HG03571 (cell line): ENCODE data around the gene ZDHHC20.

Experiments used
- ATAC-seq: cut with Tn5 transposase; IDR thresholded peaks from one replicate; pipeline ENCODE4 v1.9.1; 2021; ENCODE audit not compliant: unreplicated experiment

The ZDHHC20 gene

DNA sequence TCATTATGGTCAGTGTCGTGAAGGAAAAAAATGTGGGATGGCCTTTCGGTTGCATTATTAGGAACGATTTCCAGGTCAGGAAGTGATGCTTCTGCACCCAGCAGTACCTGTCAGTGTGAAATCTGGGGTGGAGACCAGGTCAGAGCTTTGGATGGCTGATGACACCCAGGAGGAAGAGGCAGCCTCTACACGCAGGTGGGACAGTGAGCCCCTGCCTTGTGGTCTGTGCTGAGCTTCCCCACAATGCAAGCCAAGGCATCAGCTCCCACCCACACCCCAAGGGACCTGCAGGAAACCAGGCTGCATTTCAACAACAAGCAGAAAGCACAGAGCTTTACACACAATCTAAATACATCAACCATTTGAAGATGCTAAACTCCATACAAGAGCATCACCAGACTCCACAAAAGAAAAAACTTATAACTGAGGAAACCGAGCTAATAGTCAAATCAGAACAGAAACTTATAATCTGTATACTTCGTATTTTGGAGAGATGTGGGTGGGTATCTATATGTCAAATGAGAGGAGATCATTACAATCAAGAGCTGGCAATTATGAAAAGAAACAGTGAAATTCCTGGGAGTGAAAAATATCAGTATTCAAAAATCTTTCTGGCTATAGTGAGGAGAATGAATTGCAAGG, 130.1 kb downstream of the ZDHHC20 start:
- ATAC-seq: no peak

DNA sequence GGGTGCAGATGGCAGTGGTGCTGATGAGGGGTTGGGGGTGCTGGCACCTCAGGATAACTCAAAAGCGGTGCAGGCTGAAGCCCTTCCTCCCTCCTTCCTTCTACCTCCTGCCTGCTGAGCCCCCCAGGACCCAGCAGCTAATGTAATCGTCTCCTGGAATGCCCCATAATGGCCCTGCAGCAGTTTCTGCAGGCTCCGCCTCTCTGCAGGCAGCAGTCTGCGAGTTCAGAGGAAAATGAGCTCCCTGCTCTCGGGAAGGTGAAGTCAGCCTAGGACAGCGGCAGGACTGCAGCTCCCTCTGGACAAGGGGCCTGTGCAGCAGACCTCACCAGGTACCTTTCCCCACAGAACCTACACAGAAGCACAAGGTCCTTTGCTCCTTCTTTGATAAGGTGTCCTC, 130.9 kb downstream of the ZDHHC20 start:
- no peak for ATAC-seq

DNA sequence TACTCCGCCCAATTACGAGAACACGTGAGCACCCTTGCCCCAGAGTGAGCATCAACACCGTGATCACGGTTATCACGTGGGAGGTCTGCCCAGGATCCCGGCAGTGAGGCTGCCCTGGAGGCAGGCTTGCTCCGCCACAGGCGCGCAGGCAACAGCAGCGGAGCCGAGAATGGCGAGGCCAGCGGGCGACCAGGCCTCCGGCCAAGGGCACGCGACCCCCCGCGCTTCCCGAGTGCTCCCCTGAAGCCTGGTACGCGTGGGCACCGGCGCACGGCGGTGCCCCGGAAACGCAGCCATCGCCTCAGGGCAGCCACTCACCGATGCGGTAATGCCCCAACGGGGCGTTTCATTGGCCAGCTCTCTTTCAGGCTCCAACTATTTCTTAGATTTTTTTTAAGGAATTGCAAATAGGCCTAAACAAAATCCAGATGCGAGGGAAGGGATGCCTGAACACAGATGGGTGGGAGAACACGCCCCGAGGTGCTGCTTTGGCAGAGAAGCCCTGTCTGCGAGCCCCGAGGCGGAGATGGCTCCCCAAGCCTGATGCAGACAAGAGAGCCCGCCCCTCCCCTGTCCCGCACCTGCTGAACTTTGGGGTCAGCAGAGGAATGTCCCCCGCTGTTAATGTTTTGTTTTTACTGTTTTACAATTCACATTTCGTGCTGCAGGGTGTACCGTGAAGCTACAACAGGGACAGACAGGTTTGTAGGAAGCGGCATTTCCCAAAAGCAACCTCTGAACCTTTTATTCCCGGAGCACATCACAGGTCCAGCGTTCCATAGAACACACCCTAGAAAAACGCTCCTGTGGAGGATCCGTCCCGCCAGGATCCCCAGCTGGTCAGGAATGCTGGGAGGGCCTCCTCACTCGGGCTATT, 132.7 kb downstream of the ZDHHC20 start:
- no peak for ATAC-seq

DNA sequence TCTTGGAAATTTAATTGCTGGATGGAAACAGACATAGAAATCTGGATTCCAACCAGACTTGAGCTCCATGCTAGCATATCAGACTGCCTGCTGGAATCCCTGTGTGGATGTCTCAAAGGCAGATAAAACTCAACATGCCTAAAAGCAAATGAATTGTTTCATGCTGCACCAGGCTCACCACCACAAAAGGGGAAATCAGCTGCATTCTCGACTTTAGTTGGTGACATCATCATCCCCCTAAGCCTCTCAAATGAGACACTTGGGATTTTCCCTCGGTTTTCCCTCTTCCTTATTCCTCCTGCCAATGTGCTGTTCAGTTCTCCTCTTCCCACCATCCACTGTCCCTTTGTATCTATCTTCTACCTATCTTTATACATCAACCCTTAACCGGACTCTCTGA, 134.3 kb downstream of the ZDHHC20 start:
- ATAC-seq: no peak

DNA sequence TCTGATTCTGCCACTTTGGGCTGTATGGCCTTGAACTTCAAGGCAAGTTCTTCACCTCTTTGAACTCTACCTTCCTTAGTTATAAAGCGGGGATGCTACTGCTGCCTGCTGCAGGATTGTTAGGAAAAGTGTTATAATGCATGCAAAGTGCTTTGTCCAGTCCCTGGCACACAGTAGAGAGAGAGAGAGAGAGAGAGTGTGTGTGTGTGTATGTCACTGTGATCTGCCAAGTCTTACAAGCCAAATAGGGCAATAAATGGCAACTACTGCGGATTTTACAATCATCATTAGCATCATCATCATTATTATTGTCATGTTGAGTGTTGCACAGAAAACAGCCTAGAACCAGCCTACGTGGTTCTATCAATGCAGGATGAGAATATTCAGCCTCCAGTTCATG, 136.1 kb downstream of the ZDHHC20 start:
- no peak for ATAC-seq
